Stomach (tissue), 9 donors: ENCODE measurements around the gene PPP1R10. TPM values are rescaled to one million over a fixed set of nuclear protein-coding genes. Genes with fewer than 3 reads are reported as not detected.
"Not testable (repeated sequence)": the region's sequence is repeated elsewhere in the genome, so short reads cannot be mapped to it uniquely, and the experiment has no call there.

Source experiments
- DNase-seq, 2 donors: peaks; one replicate each; pipeline versions ENCODE4 v3.0.0 to v3.0.0-alpha.2; 2013 to 2019
- H3K27ac ChIP-seq, 5 donors: fragments of 200-600 bp in 4 of 5; sonication (generic) in 4 of 5; one replicate each; pipeline ENCODE4 v1.5.1; 2013 to 2019; ENCODE audit warnings: mild to moderate bottlenecking in 1 of 5, moderate library complexity in 1 of 5
- H3K27me3 ChIP-seq, 3 donors: fragments of 200-600 bp; sonication (generic); one replicate each; pipeline ENCODE4 v1.5.1; 2017 to 2019; ENCODE audit warnings: mixed run types in 1 of 3
- H3K36me3 ChIP-seq, 4 donors: fragments of 200-600 bp; sonication (generic); 1 replicate in 3 of 4; 2 replicates in 1 of 4; pipeline ENCODE4 v1.5.1; 2016 to 2019
- H3K4me1 ChIP-seq, 4 donors: fragments of 200-600 bp; sonication (generic); one replicate each; pipeline ENCODE4 v1.5.1; 2016 to 2019
- H3K4me3 ChIP-seq, 4 donors: fragments of 200-600 bp; sonication (generic) in 3 of 4; one replicate each; pipeline ENCODE4 v1.5.1; 2016 to 2019; ENCODE audit warnings: mild to moderate bottlenecking in 1 of 4
- H3K9me3 ChIP-seq, 4 donors: fragments of 200-600 bp; sonication (generic); one replicate each; pipeline ENCODE4 v1.5.1; 2016 to 2019
- EP300 ChIP-seq: sonication (generic); formaldehyde crosslinking; IDR thresholded peaks from one replicate; pipeline ENCODE4 v1.6.1; 2017; ENCODE audit warnings: antibody characterized with exemption
- POLR2A ChIP-seq, 4 donors: fragments of 450-650 bp; IDR thresholded peaks; one replicate each; pipeline ENCODE4 v1.6.1; 2016; ENCODE audit warnings: antibody characterized with exemption in 4 of 4, control low read depth in 2 of 4, mild to moderate bottlenecking in 1 of 4, moderate library complexity in 1 of 4
- POLR2AphosphoS5 ChIP-seq, 3 donors: sonication (generic); formaldehyde crosslinking; IDR thresholded peaks; one replicate each; pipeline ENCODE4 v1.6.1; 2016; ENCODE audit warnings: antibody characterized with exemption in 3 of 3
- WGBS, 5 donors: extraction: QIAGEN DNeasy Blood & Tissue Kit in 3 of 5; methylation state at CpG; one replicate each; pipeline versions ENCODE4 v1.1.5 to v1.1.7; 2013 to 2018; 5-methylcytosine and 5-hydroxymethylcytosine counted together
- intact Hi-C: fragments of 100-400 bp; cut with DNase I; formaldehyde crosslinking; loops from one replicate; pipeline ENCODE4 v1.15.1; 2023; ENCODE audit warnings: low total_unique reads
- polyA plus RNA-seq, 3 donors: library from polyadenylated mRNA; stranded (reverse); fragments of 200-250 nt; gene quantifications; one replicate each; pipeline ENCODE4 v1.2.3, GENCODE V29; 2013
- total RNA-seq, 5 donors: library from RNA; depleted of rRNA; stranded (reverse); fragments of >200 nt; gene quantifications; one replicate each; pipeline versions ENCODE4 v1.1.0 to v1.2.3, GENCODE V29; 2014 to 2016
- TF ChIP-seq, protein P1 (sequence below), 7 experiments: fragments of 450-650 bp in 4 of 7; fragments of 200-600 bp in 3 of 7; sonication (generic) in 3 of 7; IDR thresholded peaks; one replicate each; pipeline ENCODE4 v1.5.1; 2016 to 2019; ENCODE audit warnings: antibody characterized with exemption in 7 of 7, control low read depth in 2 of 7, mild to moderate bottlenecking in 1 of 7
- donor health status: healthy with polysubstance abuse.
- donor health status: Bipolar disorder and iron deficiency.
- donor health status: healthy.

The PPP1R10 gene
- total and polyA plus RNA-seq, 8 donors: 9.9 to 164 (median 34.1) TPM

DNA sequence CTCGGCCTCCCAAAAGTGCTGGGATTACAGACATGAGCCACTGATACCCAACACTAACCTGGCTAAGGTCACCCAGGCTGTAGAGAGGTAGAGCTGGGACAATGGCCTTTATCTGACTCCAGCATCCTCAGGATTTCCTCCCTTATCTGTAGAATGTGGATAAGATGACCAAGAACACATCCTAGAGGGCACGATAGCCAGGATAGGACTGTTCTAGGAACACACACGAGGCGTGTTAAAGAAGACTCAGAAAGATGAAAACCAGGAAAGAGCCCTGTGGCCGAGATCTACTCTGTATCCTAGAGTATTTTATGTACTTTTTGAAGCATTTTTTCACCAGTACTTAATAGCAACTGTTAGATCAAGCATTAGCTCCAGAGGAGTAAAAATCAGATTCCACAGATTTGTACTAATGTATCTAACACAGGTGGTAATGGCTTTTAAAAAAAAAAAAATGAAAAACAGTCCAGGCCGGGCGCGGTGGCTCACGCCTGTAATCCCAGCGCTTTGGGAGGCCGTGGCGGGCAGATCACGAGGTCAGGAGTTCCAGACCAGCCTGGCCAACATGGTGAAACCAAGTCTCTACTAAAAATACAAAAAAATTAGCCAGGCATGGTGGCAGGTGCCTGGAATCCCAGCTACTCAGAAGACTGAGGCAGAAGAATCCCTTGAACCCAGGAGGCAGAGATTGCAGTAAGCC lies 17.3 kb downstream of the PPP1R10 start:
- H3K4me1 ChIP-seq: peaks cover 0 to 21% (median 0%) of the 10 kb centered on the region in 4 donors
- H3K36me3 ChIP-seq: peaks cover 37 to 66% (median 51%) of the 10 kb centered on the region in 4 donors
- H3K27me3 ChIP-seq: no peaks in the 10 kb centered on the region
- no peaks in the 10 kb centered on the region for H3K9me3 ChIP-seq
- H3K27ac ChIP-seq: no peak overlapping the region
- no peak for TF ChIP-seq POLR2AphosphoS5 (IDR thresholded peaks at IDR 0.05)
- no peak for TF ChIP-seq POLR2A (IDR thresholded peaks at IDR 0.05)
- TF ChIP-seq, protein P1, sequence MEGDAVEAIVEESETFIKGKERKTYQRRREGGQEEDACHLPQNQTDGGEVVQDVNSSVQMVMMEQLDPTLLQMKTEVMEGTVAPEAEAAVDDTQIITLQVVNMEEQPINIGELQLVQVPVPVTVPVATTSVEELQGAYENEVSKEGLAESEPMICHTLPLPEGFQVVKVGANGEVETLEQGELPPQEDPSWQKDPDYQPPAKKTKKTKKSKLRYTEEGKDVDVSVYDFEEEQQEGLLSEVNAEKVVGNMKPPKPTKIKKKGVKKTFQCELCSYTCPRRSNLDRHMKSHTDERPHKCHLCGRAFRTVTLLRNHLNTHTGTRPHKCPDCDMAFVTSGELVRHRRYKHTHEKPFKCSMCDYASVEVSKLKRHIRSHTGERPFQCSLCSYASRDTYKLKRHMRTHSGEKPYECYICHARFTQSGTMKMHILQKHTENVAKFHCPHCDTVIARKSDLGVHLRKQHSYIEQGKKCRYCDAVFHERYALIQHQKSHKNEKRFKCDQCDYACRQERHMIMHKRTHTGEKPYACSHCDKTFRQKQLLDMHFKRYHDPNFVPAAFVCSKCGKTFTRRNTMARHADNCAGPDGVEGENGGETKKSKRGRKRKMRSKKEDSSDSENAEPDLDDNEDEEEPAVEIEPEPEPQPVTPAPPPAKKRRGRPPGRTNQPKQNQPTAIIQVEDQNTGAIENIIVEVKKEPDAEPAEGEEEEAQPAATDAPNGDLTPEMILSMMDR (IDR thresholded peaks at IDR 0.05): no peak
- WGBS, 5 donors: 66 to 74% (median 69%) methylated on average over 13 of the region's 13 CpGs
- DNase-seq: no peak
- H3K4me3 ChIP-seq: no peak overlapping the region
- intact Hi-C loops: loop anchor here (10.0 kb wide), 1 partner anchor 55 kb away; no protein-coding TSS in a partner anchor

DNA sequence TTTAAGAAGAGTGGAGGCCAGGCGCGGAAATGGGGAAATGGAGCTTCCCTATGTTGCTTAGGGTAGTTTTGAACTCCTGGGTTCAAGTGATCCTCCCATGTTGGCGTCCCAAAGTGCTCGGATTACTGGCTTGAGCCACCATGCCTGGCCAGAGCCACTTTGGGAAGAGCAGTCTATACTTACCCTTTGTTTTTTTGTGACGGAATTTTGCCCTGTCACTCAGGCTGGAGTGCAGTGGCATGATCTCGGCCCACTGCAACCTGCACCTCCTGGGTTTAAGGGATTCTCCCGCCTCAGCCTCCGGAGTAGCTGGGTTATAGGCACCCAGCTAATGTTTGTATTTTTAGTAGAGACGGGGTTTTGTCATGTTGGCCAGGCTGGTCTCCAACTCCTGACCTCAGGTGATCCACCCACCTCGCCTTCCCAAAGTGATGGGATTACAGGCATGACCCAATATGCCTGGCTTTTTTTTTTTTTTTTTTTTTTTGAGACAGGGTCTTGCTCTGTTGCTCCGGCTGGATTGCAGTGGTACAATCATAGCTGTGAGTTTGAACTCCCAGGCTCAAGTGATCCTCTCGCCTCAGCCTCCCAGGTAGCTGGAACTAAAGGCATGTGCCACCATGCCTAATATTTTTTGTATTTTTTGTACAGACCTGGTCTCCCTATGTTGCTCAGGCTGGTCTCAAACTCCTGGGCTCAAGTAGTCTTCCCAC lies 18.0 kb downstream of the PPP1R10 start:
- Histone ChIP-seq H3K4me3 (no peak overlapping the region), H3K27me3 (no peaks in the 10 kb centered on the region), H3K36me3 (peaks cover 30 to 65% (median 51%) of the 10 kb centered on the region in 4 donors), H3K4me1 (peaks cover 0 to 21% (median 0%) of the 10 kb centered on the region in 4 donors), H3K27ac (no peak overlapping the region), H3K9me3 (no peaks in the 10 kb centered on the region)
- intact Hi-C loops: loop anchor here (10.0 kb wide), 1 partner anchor 54 kb away; no protein-coding TSS in a partner anchor
- WGBS, 5 donors: 69 to 75% (median 73%) methylated on average over 11 to 12 of the region's 12 CpGs
- TF ChIP-seq POLR2AphosphoS5 (IDR thresholded peaks at IDR 0.05) (peak in 1 of 3 donors; percentile 1), EP300 (no peak)
- DNase-seq: no peak

DNA sequence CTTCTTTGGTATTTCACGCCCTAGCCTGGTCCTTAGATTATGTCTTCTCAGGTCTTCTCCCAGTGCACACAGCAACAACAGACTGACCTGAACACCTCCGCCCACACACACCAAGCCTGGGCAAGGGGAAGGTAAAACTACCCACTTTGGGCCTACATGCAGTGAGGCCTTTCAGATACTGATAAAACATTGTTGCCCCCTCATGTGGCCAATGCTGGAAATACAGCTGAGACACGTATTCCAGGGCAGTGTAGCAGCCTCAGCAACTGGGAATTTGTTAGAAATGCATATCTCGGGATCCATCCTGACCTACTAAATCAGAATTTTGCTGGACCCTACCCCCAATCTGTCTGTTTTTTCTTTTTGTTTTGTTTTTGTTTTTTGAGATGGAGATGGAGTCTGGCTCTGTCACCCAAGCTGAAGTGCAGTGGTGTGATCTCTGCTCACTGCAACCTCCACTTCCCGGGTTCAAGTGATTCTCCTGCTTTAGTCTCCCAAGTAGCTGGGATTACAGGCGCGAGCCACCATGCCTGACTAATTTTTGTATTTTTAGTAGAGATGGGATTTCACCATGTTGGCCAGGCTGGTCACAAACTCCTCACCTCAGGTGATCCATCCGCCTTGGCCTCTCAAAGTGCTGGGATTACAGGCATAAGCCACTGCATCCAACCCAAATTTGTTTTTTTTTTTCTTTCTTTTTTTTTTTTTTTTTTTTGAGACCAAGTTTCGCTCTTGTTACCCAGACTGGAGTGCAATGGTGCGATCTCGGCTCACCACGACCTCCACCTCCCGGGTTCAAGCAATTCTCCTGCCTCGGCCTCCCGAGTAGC lies 19.5 kb downstream of the PPP1R10 start:
- not testable (repeated sequence) for H3K27me3 ChIP-seq, H3K9me3 ChIP-seq, H3K4me3 ChIP-seq
- Histone ChIP-seq H3K4me1 (peaks cover 0 to 21% (median 0%) of the 10 kb centered on the region in 4 donors), H3K36me3 (peaks cover 15 to 64% (median 51%) of the 10 kb centered on the region in 4 donors), H3K27ac (peak overlapping the region in 2 of 5 donors; percentile 1 to 39)
- intact Hi-C loops: loop anchor here (10.0 kb wide), 1 partner anchor 53 kb away; no protein-coding TSS in a partner anchor
- WGBS, 5 donors: 68 to 73% (median 70%) methylated on average over 15 of the region's 15 CpGs
- peak in 1 of 3 donors; percentile 68 for TF ChIP-seq POLR2AphosphoS5 (IDR thresholded peaks at IDR 0.05)
- TF ChIP-seq, protein P1 (IDR thresholded peaks at IDR 0.05): peak in 5 of 7 experiments; percentile 56 to 86 (median 84)
- DNase-seq: peak; percentile 90

DNA sequence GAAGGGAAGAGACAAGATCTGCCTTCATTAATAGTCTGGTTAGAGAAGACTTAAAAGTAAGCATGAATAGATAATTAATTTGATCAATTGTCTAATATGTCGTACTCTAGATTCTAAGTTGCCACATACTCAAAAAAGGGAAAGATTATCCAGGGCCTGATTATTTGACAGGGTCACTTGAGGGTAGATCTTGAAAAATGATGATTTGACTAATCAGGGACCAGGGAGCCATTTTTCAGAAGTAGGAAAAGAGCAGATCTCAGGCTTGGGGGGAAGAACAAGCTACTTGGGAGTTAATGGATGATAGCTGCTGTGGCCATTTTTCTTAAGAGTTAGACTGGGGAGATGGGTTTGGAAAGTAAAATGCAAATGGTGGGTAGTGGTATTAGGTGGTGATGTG lies 24.8 kb downstream of the PPP1R10 start:
- Histone ChIP-seq H3K9me3 (no peaks in the 10 kb centered on the region), H3K4me1 (peaks cover 4 to 13% (median 11%) of the 10 kb centered on the region in 4 donors), H3K36me3 (peaks cover 37 to 88% (median 80%) of the 10 kb centered on the region in 4 donors), H3K27ac (no peak overlapping the region), H3K27me3 (no peaks in the 10 kb centered on the region), H3K4me3 (no peak overlapping the region)
- intact Hi-C loops: loop anchor here (10.0 kb wide), 1 partner anchor 47 kb away; no protein-coding TSS in a partner anchor
- 97 to 100% (median 100%) methylated on average over 1 of the region's 1 CpG for WGBS, 5 donors
- no peak for DNase-seq
- TF ChIP-seq POLR2AphosphoS5 (IDR thresholded peaks at IDR 0.05): no peak
- TF ChIP-seq POLR2A (IDR thresholded peaks at IDR 0.05): no peak
- no peak for TF ChIP-seq EP300
- TF ChIP-seq, protein P1 (IDR thresholded peaks at IDR 0.05): no peak
